Posterior cingulate gyrus (tissue), 11 donors: ENCODE results near the gene RAD51B.
A peak's percentile ranks its signal among the peaks of the same experiment; 100 is the strongest.
"Not testable (repeated sequence)": the region's sequence is repeated elsewhere in the genome, so short reads cannot be mapped to it uniquely, and the experiment has no call there.

Source experiments
- DNase-seq, 10 donors: peaks; one replicate each; pipeline versions ENCODE4 v3.0.0 to v3.0.0-alpha.2; 2020 to 2021; ENCODE audit warnings: mixed read lengths in 3 of 10
- intact Hi-C: fragments of 100-400 bp; cut with DNase I; formaldehyde crosslinking; loops from one replicate; pipeline ENCODE4 v1.15.1; 2023

Gene RAD51B

DNA sequence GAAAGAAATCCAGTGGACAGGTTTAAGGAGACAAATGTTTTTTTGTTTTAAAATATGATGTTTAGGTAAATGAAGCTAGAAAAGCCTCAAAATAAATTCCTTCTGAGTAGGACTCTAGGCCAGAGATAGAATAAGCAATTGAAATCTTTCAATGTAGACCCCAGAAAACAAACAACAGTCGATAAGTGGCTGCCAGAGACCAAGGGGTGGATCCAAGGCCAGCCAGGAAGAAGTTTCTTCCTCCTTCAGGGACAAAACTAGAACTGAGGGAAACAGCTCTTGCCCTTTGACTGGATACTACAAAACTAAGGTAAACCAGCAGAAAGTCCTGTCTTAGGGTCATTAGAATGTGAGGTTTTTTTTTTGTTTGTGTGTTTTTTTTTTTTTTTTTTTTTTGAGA is 481.6 kb downstream of the RAD51B start:
- no peak for DNase-seq
- intact Hi-C loops: no loop called here

- intact Hi-C loops, DNase-seq: not testable (repeated sequence)
Observed at GRCh38 chr14:68302938-68303337, 483.4 kb downstream of the RAD51B start.

GRCh38 chr14:68305738-68306137 is 486.2 kb downstream of the RAD51B start:
- intact Hi-C loops: no loop called here
- no peak for DNase-seq

GRCh38 chr14:68306265-68306933 is 486.8 kb downstream of the RAD51B start:
- intact Hi-C loops: no loop called here
- no peak for DNase-seq

DNA sequence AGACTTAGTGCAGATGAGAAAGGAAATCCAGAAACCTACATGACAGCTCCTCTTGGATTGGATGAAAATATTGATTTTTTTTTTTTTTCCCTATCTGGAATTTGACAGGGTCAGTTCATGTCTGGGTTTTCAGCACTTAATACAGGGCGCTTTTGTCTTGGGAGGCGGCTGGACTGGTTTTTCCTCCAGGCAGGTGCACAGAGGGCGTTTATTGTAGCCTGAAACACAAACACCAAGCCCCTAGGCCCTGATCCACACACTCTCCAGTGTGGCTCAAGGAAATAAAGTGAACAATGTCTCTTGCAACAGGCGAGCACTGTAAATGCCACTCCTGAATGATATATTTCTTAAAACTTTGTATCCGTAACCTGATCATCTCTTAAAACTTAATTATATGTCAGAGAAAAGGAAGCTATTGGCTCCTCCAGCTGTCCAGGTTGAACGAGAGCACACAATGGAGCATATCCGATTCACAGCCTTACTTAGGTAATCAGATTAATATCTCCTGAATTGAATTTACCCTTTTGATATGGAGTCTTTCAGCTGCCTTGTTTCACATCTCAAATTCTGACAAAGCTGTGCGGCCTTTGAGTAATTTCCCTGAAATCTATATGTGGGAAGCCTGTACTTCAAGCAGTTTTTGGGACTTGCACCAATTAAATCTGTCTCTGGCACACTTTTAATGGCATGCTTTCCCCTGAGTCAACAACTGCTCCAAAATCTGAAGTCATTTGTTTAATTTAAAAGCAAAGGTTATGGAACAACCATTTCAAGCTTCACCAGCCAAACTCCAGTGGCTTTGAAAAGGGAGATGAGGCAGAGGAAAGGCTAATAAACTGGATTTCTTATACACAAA is 487.6 kb downstream of the RAD51B start:
- no peak for DNase-seq

GRCh38 chr14:68307790-68308168 is 488.2 kb downstream of the RAD51B start:
- no peak for DNase-seq
- intact Hi-C loops: no loop called here

More for the DNA sequence above, 487.6 kb downstream of the RAD51B start:
- intact Hi-C loops: no loop called here

DNA sequence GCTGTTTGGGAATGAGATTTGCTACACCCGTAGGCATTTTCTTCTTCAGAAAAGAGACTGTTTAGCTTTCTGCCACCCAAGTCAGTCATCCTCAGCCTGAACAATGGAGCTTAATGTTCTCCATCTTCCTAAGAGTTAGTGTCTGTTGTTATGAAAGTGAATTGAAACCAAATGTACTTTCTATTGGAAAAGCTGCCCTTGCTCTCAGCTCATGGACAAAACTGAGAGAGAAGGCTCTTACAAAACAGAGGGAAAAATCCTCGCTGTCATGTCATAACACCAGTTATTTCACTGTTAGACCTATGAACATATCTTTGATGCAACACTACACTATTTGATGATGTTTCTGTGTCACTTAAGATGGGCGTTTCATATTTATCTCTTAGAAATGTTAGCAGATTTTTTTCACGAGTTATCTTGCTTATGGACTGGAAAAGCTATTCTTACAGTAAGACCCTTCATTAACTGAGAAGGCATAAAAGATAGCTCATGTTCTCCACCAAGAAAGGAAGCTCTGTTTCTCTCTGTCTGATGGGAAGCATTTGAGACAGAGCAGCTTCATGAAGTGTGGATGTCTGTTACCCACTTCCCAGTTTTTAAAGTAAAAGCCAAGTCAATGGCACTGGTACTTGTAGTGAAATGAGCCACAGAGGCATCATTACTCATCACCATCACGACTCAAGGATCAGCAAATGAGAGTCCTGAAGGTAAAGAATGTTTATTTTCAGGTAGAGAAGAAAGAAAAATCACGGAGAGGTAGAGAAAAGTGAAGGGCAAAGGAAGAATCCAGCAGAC is 489.3 kb downstream of the RAD51B start:
- DNase-seq: no peak
- intact Hi-C loops: no loop called here

DNA sequence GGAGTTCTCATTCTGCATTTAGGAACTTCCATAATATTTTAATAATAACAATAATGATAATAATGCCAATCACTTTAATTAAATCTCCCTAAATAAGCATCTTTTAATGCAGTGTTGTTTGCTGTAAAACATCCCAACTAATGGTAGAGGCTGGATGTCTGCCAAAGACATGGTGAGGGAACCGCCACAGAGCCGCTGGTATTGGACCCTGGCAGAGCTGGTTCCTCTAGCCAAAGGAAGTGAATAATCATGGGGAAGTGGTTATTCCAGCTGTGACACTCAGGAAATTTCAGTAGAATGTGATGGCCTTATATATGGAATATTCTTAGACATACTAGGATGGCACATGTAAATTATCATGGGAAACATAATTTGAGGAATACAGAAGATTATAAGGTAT is 490.0 kb downstream of the RAD51B start:
- no peak for DNase-seq
- intact Hi-C loops: no loop called here

DNA sequence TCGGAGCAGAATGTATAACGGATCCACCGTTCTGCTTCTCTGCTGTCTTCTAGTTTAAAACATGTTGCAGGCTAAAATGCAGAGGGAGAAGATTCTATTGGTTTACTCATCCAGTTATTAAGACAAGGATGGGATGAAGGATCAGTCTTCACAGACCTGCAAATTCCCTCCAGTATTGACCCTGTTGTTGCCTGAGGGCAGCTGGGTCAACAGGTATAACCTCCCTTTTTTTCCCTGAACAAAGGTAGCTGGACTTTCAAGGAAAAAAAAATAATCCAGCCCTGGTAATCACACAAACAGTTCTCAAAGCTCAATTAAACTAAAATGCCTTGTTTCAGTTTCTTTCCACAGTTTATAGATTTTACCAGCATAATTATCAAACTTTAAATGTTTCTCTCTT is 492.7 kb downstream of the RAD51B start:
- intact Hi-C loops: no loop called here
- no peak for DNase-seq

DNA sequence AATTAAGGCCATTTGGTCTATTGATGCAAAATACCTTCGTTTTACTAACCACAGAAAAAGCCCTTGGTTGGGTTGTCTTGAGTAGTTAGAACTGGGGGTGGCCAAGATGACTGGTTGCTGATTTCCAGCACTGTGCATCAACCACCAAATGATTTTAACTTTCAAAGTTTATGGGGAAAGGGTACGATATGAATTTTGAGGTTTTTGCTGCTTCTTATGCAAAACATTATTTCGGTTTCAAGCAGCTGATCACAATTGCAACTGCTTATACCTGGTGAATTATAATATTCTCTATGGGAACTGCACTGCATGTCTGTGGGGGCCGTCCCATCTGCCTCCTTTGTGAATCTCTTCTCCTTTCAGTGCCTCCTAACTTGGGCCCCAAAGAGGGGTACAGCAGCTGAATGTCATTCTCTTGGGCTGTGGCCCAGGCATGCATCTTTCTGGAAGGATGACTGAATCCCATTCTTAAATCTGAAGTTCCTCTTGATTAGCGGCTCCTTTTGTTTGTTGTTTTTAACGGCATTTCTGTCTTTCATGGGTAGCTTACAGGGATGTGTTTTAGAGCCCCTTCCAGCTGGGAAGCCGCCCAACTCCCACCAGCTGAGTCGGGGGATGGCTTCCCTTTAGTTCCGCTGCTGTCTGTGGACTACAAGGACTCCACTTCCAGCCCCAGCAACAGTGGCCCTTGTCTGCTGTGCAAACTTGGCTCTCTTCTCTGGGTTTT is 493.5 kb downstream of the RAD51B start:
- intact Hi-C loops: no loop called here
- DNase-seq: peak in 1 of 10 donors; percentile 83

DNA sequence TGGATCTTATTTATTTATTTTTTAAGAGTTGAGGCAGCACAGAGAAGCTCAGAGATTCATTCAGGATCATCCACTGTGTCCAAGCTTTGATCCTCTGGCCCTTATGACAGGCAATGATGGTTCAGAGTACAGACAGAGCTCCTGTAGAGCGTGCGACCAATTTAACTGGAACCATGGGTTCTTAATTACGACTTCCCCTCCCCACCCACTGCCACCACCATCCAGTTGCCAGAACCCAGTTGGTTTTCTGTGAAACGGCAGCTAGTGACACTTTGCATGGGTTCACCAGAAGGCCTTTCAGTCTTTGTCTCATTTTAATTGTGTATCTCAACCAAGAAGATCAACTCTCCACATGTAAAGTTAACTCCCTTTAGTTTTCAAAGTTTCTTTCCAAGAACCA is 495.1 kb downstream of the RAD51B start:
- intact Hi-C loops: no loop called here

DNA sequence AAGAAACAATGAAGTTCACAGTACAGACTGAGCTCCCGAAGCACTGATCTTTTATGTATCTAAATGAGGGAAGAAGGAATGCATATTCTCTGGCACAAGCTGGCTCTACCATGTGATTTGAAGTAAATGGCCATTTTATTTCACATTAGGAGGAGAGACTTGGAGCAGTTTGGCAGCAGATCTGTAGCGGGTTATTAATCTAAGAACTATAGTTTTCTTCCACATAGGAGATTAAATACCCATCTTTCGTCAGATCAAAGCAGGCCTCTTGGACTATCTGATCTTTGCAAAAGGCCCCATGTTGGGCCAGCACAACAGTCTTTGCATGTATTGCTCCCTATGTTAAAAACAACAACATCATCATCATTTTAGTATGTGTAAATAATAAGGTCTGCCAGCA is 495.5 kb downstream of the RAD51B start:
- intact Hi-C loops: no loop called here
- no peak for DNase-seq

More for the DNA sequence above, 495.1 kb downstream of the RAD51B start:
- DNase-seq: no peak

- no peak for DNase-seq
- intact Hi-C loops: no loop called here
Observed at GRCh38 chr14:68316078-68316868, 496.7 kb downstream of the RAD51B start.

DNA sequence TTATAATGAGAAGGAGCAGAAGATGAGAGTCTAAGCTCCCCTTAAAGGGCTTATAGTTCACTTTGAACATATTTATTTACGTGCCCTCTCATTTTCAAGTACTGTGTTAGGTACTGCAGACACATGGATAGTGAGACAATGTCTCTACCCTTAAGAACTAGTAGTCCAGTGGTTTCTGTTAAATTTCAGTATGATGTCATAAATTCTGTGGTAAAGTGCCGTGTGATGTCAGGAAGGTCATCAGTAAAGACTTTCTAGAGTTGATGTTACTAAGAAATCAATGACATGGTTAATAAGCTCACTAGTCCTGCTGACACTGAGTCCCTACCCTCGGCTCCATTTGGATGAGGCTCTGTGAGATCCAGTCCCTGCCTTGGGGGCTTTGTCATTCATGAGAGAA is 497.7 kb downstream of the RAD51B start:
- no peak for DNase-seq
- intact Hi-C loops: no loop called here

GRCh38 chr14:68318828-68319227 is 499.2 kb downstream of the RAD51B start:
- no peak for DNase-seq
- intact Hi-C loops: no loop called here

DNA sequence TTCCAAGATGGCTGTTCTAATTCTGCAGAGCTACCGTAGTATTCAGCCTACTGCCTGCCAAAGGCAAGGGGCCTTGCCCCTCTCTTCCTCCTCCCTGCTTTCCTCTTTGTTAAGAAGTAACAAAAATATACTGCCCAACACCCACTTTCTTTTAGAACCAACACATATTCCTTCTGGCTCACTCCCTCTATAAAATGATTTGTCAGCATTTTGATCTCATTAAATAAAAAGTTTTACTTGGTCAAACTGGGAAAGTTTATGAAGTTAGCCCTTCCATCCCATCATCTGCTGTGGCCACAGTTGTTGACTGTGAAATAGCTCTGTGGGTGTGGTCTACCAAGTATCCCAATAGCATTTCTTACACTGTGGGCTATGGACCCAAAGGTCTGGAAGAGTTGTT is 500.9 kb downstream of the RAD51B start:
- intact Hi-C loops: no loop called here
- no peak for DNase-seq

- DNase-seq: peak in 1 of 10 donors; percentile 16
- intact Hi-C loops: no loop called here
Observed at GRCh38 chr14:68322940-68323620, 503.5 kb downstream of the RAD51B start.

DNA sequence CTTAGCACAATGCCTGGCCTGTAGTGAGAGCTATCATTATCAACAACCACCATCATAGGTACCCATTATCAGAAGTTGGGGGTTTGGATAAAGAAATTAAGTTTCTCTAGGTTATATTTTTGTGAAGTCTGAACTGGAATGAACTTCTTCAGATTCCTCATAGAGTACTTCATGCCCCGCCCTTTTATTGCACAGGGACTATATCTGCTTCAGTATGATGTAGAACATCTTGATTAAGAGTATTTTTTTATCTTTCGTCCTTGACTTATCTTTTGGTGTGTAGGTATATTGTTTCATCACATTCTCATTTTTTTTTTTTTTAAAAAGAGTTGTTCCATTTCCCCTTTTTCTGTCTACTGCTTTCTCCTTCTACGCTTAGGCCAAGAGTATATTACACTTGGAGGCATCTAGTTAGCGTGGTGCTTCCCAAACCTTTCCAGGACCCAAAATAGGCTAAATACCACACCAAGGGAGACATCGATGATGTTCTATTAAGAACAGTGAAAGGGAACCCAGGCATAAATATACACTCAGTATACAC is 505.8 kb downstream of the RAD51B start:
- DNase-seq: no peak
- intact Hi-C loops: no loop called here

DNA sequence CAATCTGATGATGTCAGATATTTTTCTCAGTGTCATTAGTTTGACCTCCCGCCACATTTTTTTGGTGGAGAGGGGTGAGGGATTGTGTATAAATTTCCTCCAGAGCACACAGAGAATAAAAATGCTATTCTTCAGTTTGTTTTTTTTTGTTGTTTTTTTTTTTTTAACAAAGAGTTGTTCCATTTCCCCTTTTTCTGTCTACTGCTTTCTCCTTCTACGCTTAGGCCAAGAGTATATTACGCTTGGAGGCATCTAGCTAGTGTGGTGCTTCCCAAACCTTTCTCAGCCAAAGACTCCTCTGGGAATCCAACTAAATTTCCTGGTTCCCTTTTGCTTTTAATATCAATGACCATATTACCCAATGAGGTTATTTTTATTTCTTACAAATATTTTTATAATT is 507.7 kb downstream of the RAD51B start:
- intact Hi-C loops: no loop called here
- DNase-seq: no peak
